ENCODE results near the gene HGD.
"Not testable (repeated sequence)": the region's sequence is repeated elsewhere in the genome, so short reads cannot be mapped to it uniquely, and the experiment has no call there.

DNA sequence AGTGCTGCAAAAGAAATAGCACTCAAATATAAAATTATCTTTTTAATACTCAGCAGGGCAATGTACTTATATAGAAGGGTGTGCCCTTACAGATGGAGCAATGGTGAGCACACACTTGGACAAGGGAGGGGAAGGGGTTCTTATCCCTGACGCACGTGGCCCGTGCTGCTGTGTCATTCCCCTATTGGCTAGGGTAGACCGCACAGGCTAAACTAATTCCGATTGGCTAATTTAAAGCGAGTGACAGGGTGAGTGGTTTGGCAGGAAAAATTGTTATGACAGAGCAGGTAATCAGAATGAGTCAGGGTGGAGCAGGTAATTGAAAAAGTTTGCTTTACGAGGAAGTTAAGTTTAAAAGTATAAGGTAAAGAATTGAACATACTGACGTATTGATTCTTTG is 65.3 kb downstream of the HGD start:
- TF ChIP-seq, protein P1, sequence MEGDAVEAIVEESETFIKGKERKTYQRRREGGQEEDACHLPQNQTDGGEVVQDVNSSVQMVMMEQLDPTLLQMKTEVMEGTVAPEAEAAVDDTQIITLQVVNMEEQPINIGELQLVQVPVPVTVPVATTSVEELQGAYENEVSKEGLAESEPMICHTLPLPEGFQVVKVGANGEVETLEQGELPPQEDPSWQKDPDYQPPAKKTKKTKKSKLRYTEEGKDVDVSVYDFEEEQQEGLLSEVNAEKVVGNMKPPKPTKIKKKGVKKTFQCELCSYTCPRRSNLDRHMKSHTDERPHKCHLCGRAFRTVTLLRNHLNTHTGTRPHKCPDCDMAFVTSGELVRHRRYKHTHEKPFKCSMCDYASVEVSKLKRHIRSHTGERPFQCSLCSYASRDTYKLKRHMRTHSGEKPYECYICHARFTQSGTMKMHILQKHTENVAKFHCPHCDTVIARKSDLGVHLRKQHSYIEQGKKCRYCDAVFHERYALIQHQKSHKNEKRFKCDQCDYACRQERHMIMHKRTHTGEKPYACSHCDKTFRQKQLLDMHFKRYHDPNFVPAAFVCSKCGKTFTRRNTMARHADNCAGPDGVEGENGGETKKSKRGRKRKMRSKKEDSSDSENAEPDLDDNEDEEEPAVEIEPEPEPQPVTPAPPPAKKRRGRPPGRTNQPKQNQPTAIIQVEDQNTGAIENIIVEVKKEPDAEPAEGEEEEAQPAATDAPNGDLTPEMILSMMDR (IDR thresholded peaks at IDR 0.05), result not testable (repeated sequence)
- TF ChIP-seq POLR2A, EP300, POLR2AphosphoS5 (IDR thresholded peaks at IDR 0.05): not testable (repeated sequence)
